HL-60 (cell line): ENCODE measurements around the gene VTI1A.

ENCODE experiments used
- DNase-seq, 2 experiments: peaks; one replicate each; pipeline ENCODE4 v3.0.0-alpha.2; 2010 to 2020; ENCODE audit warnings: low read depth in 1 of 2, low spot score in 1 of 2
- H3K27ac ChIP-seq: fragments of 250-450 bp; sonication (Bioruptor Pico); replicated peaks from 2 replicates; pipeline ENCODE4 v1.5.1; 2020; ENCODE audit warnings: mild to moderate bottlenecking, moderate library complexity
- H3K27me3 ChIP-seq: fragments of 250-450 bp; sonication (Bioruptor Pico); 2 replicates; pipeline ENCODE4 v1.5.1; 2021; ENCODE audit warnings: mild to moderate bottlenecking, moderate library complexity; ENCODE audit not compliant: insufficient read depth, poor library complexity, severe bottlenecking
- H3K4me3 ChIP-seq: replicated peaks from 2 replicates; pipeline ENCODE4 v1.5.1; 2011; ENCODE audit warnings: mild to moderate bottlenecking, control low read depth, low read length; ENCODE audit not compliant: insufficient read depth
- CTCF ChIP-seq: IDR thresholded peaks from one replicate; pipeline ENCODE4 v1.5.1; 2011; ENCODE audit warnings: low read length, control low read depth, inconsistent platforms; ENCODE audit not compliant: insufficient read depth
- GABPA ChIP-seq: IDR thresholded peaks from 2 replicates; pipeline ENCODE4 v1.6.1; 2012; ENCODE audit warnings: low read depth
- POLR2AphosphoS5 ChIP-seq: IDR thresholded peaks from 2 replicates; pipeline ENCODE4 v1.6.1; 2012; ENCODE audit warnings: low read depth
- REST ChIP-seq: IDR thresholded peaks from 2 replicates; pipeline ENCODE4 v1.6.1; 2012; ENCODE audit warnings: low read depth; ENCODE audit not compliant: insufficient replicate concordance
- SPI1 ChIP-seq: IDR thresholded peaks from 2 replicates; pipeline ENCODE4 v1.6.1; 2012; ENCODE audit warnings: low read depth, mild to moderate bottlenecking, borderline replicate concordance

The VTI1A gene

GRCh38 chr10:112774798-112775197 lies 327.8 kb downstream of the VTI1A start:
- TF ChIP-seq GABPA: no peak
- TF ChIP-seq CTCF: no peak
- TF ChIP-seq REST: no peak
- TF ChIP-seq POLR2AphosphoS5: no peak
- no peak for TF ChIP-seq SPI1
- Histone ChIP-seq H3K27ac (no peak overlapping the region), H3K27me3 (no peaks in the 10 kb centered on the region), H3K4me3 (no peak overlapping the region)
- no peak for DNase-seq

- H3K27ac ChIP-seq: no peak overlapping the region
- no peak for TF ChIP-seq REST
- TF ChIP-seq POLR2AphosphoS5: no peak
- no peak for TF ChIP-seq SPI1
- TF ChIP-seq CTCF: no peak
- no peak for TF ChIP-seq GABPA
- DNase-seq: no peak
- H3K4me3 ChIP-seq: no peak overlapping the region
- no peaks in the 10 kb centered on the region for H3K27me3 ChIP-seq
Observed at GRCh38 chr10:112775381-112775780, 328.4 kb downstream of the VTI1A start.

GRCh38 chr10:112775892-112776674 lies 329.1 kb downstream of the VTI1A start:
- Histone ChIP-seq H3K27ac (no peak overlapping the region), H3K27me3 (no peaks in the 10 kb centered on the region), H3K4me3 (no peak overlapping the region)
- DNase-seq: no peak
- TF ChIP-seq GABPA: no peak

GRCh38 chr10:112778579-112778978 lies 331.6 kb downstream of the VTI1A start:
- no peaks in the 10 kb centered on the region for H3K27me3 ChIP-seq
- H3K27ac ChIP-seq: no peak overlapping the region
- TF ChIP-seq POLR2AphosphoS5: no peak
- no peak for TF ChIP-seq REST
- TF ChIP-seq GABPA: no peak
- TF ChIP-seq SPI1: no peak
- TF ChIP-seq CTCF: no peak
- no peak overlapping the region for H3K4me3 ChIP-seq
- no peak for DNase-seq
